Motor neuron (in vitro differentiated cells): ENCODE measurements around the gene COX6A1. TPM values are rescaled to one million over a fixed set of nuclear protein-coding genes. Genes with fewer than 3 reads are reported as not detected.

Source experiments
- ATAC-seq, 8 experiments: fragments of 200-7000 bp; cut with Tn5 transposase; replicated peaks in 6 of 8; 2 replicates each; pipeline ENCODE4 v1.8.0; 2021; ENCODE audit warnings: mild to moderate bottlenecking in 8 of 8, moderate library complexity in 8 of 8
- H3K27ac ChIP-seq, 2 donors: fragments of 250-450 bp; sonication (Bioruptor Pico); 2 replicates each; pipeline ENCODE4 v1.9.0; 2021; ENCODE audit warnings: antibody characterized with exemption in 2 of 2, mild to moderate bottlenecking in 2 of 2, moderate library complexity in 1 of 2
- H3K4me1 ChIP-seq, 2 donors: fragments of 250-450 bp; sonication (Bioruptor Pico); replicated peaks in 1 of 2; 2 replicates each; pipeline ENCODE4 v1.6.1; 2021; ENCODE audit warnings: antibody characterized with exemption in 2 of 2, mild to moderate bottlenecking in 2 of 2, moderate library complexity in 1 of 2
- H3K4me3 ChIP-seq, 5 donors: fragments of 250-450 bp; sonication (Bioruptor Pico); 2 replicates each; pipeline ENCODE4 v1.9.0; 2021; ENCODE audit warnings: antibody characterized with exemption in 5 of 5, mild to moderate bottlenecking in 5 of 5, moderate library complexity in 4 of 5
- WGBS, 10 experiments: fragments of 450-650 bp; shearing (Covaris generic); methylation state at CpG; one replicate each; pipeline ENCODE4 v1.0.0; 2022; 5-methylcytosine and 5-hydroxymethylcytosine counted together
- in situ Hi-C, 9 experiments: fragments of 400-800 bp; cut with MboI; loops; one replicate each; pipeline ENCODE4 v1.15.0; 2021; ENCODE audit warnings: low sequenced_read_pairs in 9 of 9, low pct_unique_long_range_greater_than_20kb in 2 of 9; ENCODE audit not compliant: unreplicated experiment in 9 of 9
- total RNA-seq, 8 experiments: library from RNA; unstranded; fragments of 300-600 nt; gene quantifications; 2 replicates each; pipeline versions ENCODE4 v1.2.3 to v1.2.4, GENCODE V29; 2022

Gene COX6A1
- total RNA-seq, 8 experiments from 2014 or later: 604 to 967 (median 671) TPM

DNA sequence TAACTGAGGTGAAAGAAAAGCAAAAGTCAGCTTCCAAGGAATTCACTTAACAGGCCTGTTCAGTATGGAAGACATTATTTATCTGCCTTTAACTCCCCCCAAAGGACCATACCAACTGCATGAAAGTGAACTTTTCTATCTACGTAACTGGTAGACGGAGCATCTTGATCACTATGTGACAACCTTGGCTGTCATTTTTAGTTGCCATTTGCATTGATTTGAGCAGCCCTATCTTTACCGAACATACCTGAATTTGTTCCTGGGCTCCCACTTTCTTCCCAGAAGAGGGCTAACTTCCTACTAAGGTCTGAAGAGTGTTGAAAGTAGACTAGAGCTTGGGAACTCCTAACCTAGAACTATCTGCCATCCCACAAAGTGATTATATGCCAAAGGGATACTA, 22.2 kb downstream of the COX6A1 start:
- no peak for ATAC-seq
- in situ Hi-C loops: loop anchor here in 1 of 9 experiments (25.0 kb wide), 1 partner anchor 248 kb away; the partner anchor contains the start of gene RPLP0
- Histone ChIP-seq H3K4me1 (no peaks in the 10 kb centered on the region), H3K4me3 (no peak overlapping the region), H3K27ac (no peak overlapping the region)
- WGBS, 10 experiments: 67 to 100% (median 97%) methylated on average over 1 to 3 of the region's 3 CpGs; no CpG with 5 or more reads in 3 of the 10 experiments

DNA sequence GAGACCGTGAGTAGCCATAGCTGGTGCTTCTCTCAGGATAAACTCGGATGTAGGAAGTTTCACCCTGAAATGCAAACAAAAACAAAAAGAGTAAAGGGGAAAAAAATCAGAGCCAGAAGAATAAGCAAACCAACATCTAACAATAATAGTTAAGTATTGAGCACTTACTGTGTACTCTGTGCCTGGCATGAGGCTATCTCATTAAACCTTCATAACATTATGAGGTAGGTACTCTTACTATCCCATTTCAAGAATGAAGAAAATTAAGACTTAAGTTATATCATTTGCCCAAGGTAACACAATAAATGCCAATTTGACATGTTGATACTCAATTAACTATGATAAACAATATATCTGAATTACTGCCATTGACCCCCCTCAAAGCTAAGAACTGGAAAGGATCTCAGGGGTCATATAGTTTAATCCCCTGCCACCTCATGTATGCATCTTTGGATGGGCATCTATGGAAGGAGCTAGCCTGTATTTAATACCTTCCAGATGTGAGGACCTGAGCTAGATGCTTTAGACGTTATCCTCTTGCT, 24.3 kb downstream of the COX6A1 start:
- 75 to 100% (median 87%) methylated on average over 1 to 3 of the region's 3 CpGs; no CpG with 5 or more reads in 1 of the 10 experiments for WGBS, 10 experiments
- no peak for ATAC-seq
- in situ Hi-C loops: loop anchor here in 1 of 9 experiments (25.0 kb wide), 1 partner anchor 250 kb away; the partner anchor contains the start of gene RPLP0
- Histone ChIP-seq H3K4me1 (peaks cover 2 to 9% of the 10 kb centered on the region in 2 donors), H3K27ac (no peak overlapping the region), H3K4me3 (no peak overlapping the region)

DNA sequence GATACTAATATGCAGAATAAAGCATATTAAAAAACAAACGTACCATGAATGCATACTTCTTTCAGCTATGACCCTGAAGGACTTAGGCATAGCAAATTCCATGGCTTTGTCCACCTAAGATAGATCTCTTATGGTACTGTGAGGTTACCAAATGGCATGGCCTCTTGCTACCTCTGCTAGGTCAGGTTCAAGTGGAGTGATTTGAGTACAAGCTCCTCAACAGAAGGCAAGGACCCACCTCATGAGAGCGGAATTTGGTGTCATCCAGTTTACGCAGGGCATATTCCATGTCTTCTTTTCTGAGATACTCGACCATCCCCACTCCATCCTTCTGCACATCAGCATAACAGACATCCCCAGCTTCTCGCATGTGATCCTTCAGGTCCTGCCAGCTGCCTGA, 25.8 kb downstream of the COX6A1 start:
- Histone ChIP-seq H3K27ac (no peak overlapping the region), H3K4me1 (peaks cover 2 to 13% of the 10 kb centered on the region in 2 donors), H3K4me3 (no peak overlapping the region)
- in situ Hi-C loops: loop anchor here in 1 of 9 experiments (25.0 kb wide), 1 partner anchor 251 kb away; the partner anchor contains the start of gene RPLP0
- no peak for ATAC-seq
- 40 to 100% (median 76%) methylated on average over 1 to 4 of the region's 5 CpGs; no CpG with 5 or more reads in 2 of the 10 experiments for WGBS, 10 experiments

DNA sequence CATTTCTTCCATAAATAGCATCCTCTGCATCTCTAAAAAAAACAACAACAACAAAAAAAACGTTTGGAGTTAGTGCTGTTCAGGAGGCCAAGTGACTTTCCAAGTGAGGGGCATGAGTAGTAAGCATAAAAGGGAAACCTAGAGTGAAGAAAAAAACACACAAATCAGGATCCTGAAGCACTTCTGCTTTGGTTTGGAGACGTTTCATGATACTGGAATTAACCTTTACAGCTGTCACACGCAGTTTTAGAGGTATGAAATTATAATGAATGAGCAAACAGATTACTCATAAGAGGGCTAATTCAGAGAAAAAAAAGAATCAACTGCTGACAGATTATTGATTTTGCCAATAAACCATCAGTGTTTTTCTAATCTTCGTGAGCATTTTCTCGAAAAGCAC, 27.8 kb downstream of the COX6A1 start:
- Histone ChIP-seq H3K4me1 (peaks cover 6 to 18% of the 10 kb centered on the region in 2 donors), H3K27ac (no peak overlapping the region), H3K4me3 (no peak overlapping the region)
- 31 to 100% (median 56%) methylated on average over 1 to 5 of the region's 5 CpGs for WGBS, 10 experiments
- in situ Hi-C loops: loop anchor here in 1 of 9 experiments (25.0 kb wide), 1 partner anchor 253 kb away; the partner anchor contains the start of gene RPLP0
- ATAC-seq: no peak

DNA sequence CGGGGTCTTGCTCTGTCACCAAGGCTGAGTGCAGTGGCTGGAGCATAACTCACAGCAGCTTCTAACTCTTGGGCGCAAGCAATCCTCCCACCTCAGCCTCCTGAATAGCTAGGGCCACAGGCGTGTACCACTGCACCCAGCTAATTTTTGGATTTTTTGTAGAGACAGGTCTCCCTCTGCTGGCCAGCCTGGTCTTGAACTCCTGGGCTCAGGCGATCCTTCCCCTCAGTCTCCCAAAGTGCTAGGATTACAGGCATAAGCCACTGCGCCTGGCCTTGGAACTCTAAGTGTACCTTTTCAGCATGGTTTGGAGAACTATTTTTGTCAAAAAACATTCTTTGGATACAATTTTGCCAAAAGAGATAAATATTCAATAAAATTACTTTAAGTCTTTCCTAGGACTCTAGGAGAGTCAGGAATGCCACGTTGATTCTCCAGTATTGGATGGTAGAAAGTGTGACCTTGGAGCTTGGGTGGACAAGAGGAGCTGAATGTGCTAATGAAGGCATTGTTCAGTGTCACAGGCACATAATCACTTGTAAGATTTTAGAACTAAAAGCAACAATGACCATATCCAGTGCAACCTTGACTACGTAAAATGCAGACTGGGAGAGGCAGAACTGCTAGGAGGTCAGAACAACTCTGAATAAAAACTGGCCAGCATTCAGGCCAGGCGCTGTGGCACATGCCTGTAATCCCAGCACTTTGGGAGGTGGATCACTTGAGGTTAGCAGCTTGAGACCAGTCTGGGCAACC, 28.8 kb downstream of the COX6A1 start:
- peak in 2 of 8 experiments; percentile 5 to 8 for ATAC-seq
- Histone ChIP-seq H3K4me1 (peaks cover 7 to 19% of the 10 kb centered on the region in 2 donors), H3K27ac (no peak overlapping the region), H3K4me3 (no peak overlapping the region)
- WGBS, 10 experiments: 14 to 100% (median 61%) methylated on average over 1 to 8 of the region's 8 CpGs
- in situ Hi-C loops: loop anchor here in 1 of 9 experiments (25.0 kb wide), 1 partner anchor 254 kb away; the partner anchor contains the start of gene RPLP0

DNA sequence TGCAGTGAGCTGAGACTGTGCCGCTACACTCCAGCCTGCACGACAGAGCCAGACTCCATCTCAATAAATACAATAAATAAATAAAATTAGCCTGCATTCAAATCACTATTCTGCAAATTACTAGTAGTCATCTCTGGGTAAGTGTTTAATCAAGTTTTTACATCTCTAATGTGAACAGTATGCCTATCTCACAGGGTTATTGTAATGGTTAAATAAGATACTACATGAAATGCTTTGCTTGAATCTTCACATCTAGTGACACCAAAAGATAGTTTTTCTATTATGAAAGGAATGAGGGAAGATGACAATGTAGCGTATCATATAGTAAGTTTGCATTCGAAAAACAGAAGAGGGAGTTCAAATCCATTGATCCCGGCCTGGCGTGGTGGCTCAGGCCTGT, 29.5 kb downstream of the COX6A1 start:
- Histone ChIP-seq H3K27ac (no peak overlapping the region), H3K4me1 (peaks cover 7 to 19% of the 10 kb centered on the region in 2 donors), H3K4me3 (no peak overlapping the region)
- no peak for ATAC-seq
- in situ Hi-C loops: loop anchor here in 1 of 9 experiments (25.0 kb wide), 1 partner anchor 255 kb away; the partner anchor contains the start of gene RPLP0
- WGBS, 10 experiments: 80 to 100% (median 96%) methylated on average over 1 to 6 of the region's 6 CpGs

DNA sequence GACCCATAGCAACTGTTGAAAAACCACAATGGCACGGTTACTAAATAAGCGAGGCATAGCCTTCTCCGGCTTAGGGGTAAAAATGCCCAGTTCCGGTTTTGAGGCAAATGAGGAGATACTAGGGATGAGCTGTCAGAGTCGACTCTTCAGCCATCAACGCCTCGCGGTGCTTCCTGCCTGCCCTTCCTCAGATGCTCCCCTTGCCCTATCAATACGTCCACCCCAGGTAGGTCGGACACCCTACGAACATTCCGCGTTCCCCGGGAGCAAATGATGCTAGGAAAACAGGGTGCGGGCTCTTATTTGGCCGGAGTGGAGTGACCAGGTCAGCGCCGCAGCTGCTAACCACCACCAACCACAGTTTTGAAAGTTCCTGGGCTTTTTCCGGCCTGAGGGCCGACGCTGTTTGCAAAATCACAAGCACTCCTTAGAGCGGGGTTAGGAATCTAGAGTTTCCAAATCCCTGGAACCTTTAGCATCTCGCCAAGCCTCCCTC, 30.5 kb downstream of the COX6A1 start:
- Histone ChIP-seq H3K4me3 (peak overlapping the region; percentile 66 to 95 (median 70)), H3K4me1 (peaks cover 7 to 19% of the 10 kb centered on the region in 2 donors), H3K27ac (peak overlapping the region; percentile 97 to 98)
- 0 to 24% (median 2%) methylated on average over 3 to 19 of the region's 23 CpGs; no CpG with 5 or more reads in 1 of the 10 experiments for WGBS, 10 experiments
- ATAC-seq: peak in 3 of 8 experiments; percentile 11 to 25 (median 20)
- in situ Hi-C loops: loop anchor here in 1 of 9 experiments (25.0 kb wide), 1 partner anchor 256 kb away; the partner anchor contains the start of gene RPLP0

DNA sequence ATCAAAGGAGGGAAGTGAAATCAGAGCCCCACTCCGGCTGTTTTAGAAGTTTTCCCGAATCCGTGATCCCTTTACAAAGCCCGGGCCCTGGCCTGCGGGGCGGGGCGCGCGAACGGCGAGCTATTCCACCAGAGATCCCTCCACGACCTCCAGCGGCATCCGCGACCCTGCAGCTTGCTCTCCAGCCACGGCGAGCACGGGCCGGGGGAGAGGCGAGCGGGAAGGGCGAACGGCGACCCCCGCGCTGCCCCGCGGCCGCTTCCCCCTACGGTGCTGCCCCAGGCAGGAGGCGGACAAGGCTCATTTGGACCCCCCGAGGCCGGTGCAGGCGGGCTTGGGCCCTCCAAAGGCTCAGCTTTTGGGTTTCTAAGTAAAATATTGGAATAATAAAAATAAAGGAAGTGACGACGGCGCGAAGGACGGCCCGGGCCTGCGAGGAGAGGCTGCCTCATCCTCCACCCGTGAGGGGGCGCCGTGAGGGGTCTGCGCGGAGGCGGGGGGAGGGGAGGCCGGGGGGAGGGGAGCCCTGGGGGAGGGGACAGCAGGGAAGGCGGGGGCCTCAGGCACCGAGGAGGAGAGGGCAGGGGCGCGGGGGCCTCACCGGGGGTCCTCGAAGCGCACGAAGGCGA, 31.0 kb downstream of the COX6A1 start:
- Histone ChIP-seq H3K4me1 (peaks cover 7 to 19% of the 10 kb centered on the region in 2 donors), H3K4me3 (peak overlapping the region; percentile 66 to 95 (median 70)), H3K27ac (peak overlapping the region; percentile 97 to 98)
- in situ Hi-C loops: loop anchor here in 1 of 9 experiments (25.0 kb wide), 1 partner anchor 257 kb away; the partner anchor contains the start of gene RPLP0
- WGBS, 10 experiments: 0% methylated on average over 2 to 7 of the region's 57 CpGs; no CpG with 5 or more reads in 4 of the 10 experiments
- peak; percentile 6 to 72 (median 62) for ATAC-seq

DNA sequence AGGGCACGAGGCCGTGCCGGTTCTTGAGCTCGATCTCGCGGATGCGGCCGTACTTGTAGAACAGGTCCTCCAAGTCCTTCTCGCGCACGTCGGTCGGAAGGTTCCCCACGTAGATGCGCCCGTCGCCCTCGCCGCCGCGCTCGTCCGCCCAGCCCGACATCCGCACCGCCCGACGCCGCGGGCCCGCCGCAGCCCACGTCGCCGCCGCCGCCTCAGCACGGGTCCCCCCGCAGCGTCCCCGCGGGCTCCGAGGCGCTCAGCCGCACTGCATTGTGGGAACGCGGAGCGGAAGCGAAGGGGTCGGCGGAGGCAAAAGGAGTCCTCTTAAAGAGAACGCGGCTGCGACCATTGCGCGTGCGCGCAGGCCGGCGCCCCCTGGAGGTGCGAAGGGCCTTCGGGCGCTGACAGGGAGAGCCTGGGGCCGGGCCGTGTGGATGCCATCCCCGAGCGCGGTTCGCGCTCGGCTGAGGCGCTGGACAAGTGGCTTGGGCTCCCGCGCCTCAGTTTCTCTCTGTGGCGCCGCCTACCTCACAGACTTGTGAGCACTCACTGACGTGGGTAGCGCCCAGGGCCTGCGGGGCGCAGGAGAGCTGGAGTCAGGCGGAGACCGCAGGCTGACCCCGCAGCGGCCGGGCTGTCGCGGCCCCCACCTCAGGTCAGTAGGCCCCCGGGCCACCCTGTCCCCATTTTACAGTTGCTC, 31.7 kb downstream of the COX6A1 start, which contains the start of gene SRSF9:
Gene SRSF9 (minus strand): TSS at position 299 of the 700 bp plus-strand sequence. CDS start 139 bp downstream, at position 160.
- Histone ChIP-seq H3K27ac (peak within 1 kb of the TSS; percentile 97 to 98), H3K4me3 (peak within 1 kb of the TSS; percentile 66 to 95 (median 70)), H3K4me1 (peaks cover 7 to 19% of the 10 kb centered on the region in 2 donors)
- in situ Hi-C loops: loop anchor here in 1 of 9 experiments (25.0 kb wide), 1 partner anchor 257 kb away; the partner anchor contains the start of gene RPLP0
- ATAC-seq: peak; percentile 82 to 96 (median 92)
- WGBS, 10 experiments: 0 to 2% (median 0%) methylated on average over 4 to 17 of the region's 88 CpGs; no CpG with 5 or more reads in 7 of the 10 experiments

DNA sequence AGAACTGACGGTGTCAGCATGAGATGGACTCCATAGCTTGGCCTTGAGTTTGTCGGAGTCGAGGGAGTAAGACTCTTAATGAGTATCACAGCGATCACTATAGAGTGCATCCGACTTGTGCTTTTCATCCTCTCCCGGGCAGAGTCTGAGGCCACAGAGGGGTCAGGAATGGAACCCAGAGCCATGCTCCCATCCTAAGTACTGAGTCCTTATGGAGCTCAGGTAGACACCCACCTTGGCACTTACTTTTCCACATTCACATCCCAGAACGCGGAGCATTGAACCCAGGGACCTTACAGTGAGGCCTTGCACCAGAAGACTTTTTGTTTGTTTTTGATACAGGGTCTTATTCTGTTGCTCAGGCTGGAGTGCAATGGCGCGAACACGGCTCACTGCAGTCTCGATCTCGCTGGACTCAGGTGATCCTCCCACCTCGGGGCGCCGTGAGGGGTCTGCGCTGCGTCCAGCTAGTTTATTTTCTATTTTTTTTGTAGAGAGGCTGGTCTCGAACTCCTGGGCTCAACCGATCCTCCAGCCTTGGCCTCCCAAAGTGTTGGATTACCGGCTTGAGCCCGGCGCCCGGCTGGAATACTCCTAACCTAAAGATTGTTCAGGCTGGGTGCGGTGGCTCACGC, 32.4 kb downstream of the COX6A1 start:
- 8 to 90% (median 77%) methylated on average over 2 to 14 of the region's 26 CpGs; no CpG with 5 or more reads in 4 of the 10 experiments for WGBS, 10 experiments
- H3K4me1 ChIP-seq: peaks cover 7 to 19% of the 10 kb centered on the region in 2 donors
- in situ Hi-C loops: loop anchor here in 1 of 9 experiments (25.0 kb wide), 1 partner anchor 258 kb away; the partner anchor contains the start of gene RPLP0
- ATAC-seq: peak in 7 of 8 experiments; percentile 15 to 41 (median 35)
- H3K4me3 ChIP-seq: peak overlapping the region; percentile 66 to 95 (median 70)
- peak overlapping the region; percentile 97 to 98 for H3K27ac ChIP-seq

DNA sequence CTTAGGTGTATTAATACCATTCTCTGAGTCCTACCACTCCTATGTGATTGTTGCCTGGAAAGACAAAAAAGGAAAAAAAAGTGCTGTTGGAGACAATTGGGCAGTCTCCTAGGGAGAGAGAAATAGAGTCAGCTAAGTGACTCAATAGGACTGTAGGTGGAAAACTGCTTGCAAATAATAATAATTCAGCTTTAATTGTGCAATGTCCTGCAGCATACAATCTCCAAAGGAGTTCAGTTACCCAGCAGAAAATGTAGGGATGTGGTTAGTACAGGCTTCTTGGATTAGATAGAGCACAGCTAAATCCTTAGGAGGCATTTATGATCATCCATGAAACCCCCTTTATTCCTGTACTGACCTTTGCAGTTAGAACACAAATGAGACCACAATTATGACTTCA, 34.6 kb downstream of the COX6A1 start:
- ATAC-seq: no peak
- in situ Hi-C loops: loop anchor here in 1 of 9 experiments (25.0 kb wide), 1 partner anchor 260 kb away; the partner anchor contains the start of gene RPLP0

More for the DNA sequence above, 34.6 kb downstream of the COX6A1 start:
- Histone ChIP-seq H3K4me1 (peaks cover 5 to 13% of the 10 kb centered on the region in 2 donors), H3K4me3 (no peak overlapping the region), H3K27ac (no peak overlapping the region)
